Activated CD4-positive, alpha-beta T cell treated with anti-CD3 and anti-CD28 coated beads for 36 hours (primary cell): Measurements from ENCODE around the gene PKNOX1. TPM values are rescaled to one million over a fixed set of nuclear protein-coding genes. Genes with fewer than 3 reads are reported as not detected.
A peak's percentile ranks its signal among the peaks of the same experiment; 100 is the strongest.
"Not testable (repeated sequence)": the region's sequence is repeated elsewhere in the genome, so short reads cannot be mapped to it uniquely, and the experiment has no call there.

Experiments
- ATAC-seq: fragments of 200-7000 bp; cut with Tn5 transposase; one replicate; pipeline ENCODE4 v1.10.0; 2021; ENCODE audit warnings: mild to moderate bottlenecking, moderate library complexity
- CTCF ChIA-PET: fragments of 350-600 bp; sonication (Branson Sonifier 250); formaldehyde crosslinking; loops from one replicate; lab custom pipeline; 2021; ENCODE audit warnings: antibody characterized with exemption; lab: Charles Lee
- POLR2A ChIA-PET: fragments of 350-600 bp; sonication (Branson Sonifier 250); formaldehyde crosslinking; loops from one replicate; lab custom pipeline; 2021; ENCODE audit warnings: antibody characterized with exemption, inconsistent platforms; lab: Charles Lee
- DNase-seq: peaks from one replicate; pipeline ENCODE4 v3.0.0-alpha.2; 2020
- H3K27ac Mint-ChIP-seq: one replicate; pipeline ENCODE4 v1.8.0; 2021; ENCODE audit warnings: mixed read lengths
- H3K27me3 Mint-ChIP-seq: one replicate; pipeline ENCODE4 v1.8.0; 2021; ENCODE audit warnings: mixed read lengths
- H3K36me3 Mint-ChIP-seq: one replicate; pipeline ENCODE4 v1.8.0; 2021; ENCODE audit warnings: low read depth, mixed read lengths
- H3K4me1 Mint-ChIP-seq: one replicate; pipeline ENCODE4 v1.8.0; 2021; ENCODE audit warnings: mixed read lengths
- H3K4me3 Mint-ChIP-seq: one replicate; pipeline ENCODE4 v1.8.0; 2021; ENCODE audit warnings: mild to moderate bottlenecking, moderate library complexity, mixed read lengths
- H3K9me3 Mint-ChIP-seq: one replicate; pipeline ENCODE4 v1.8.0; 2021; ENCODE audit warnings: low read depth, mixed read lengths
- intact Hi-C, 2 experiments: fragments of 100-400 bp; cut with DNase I in 1 of 2; cut with micrococcal nuclease in 1 of 2; formaldehyde crosslinking; loops; one replicate each; pipeline versions ENCODE4 v1.14.2 to v1.15.1; 2022 to 2024; cut with DNase I, micrococcal nuclease
- total RNA-seq, 2 experiments: library from RNA; stranded (reverse); gene quantifications; one replicate each; pipeline ENCODE4 v1.2.3, GENCODE V29; 2021

Gene PKNOX1
- total RNA-seq, 2 experiments from 2014 or later: 13.4 to 14.8 TPM

- H3K27me3 Mint-ChIP-seq, POLR2A ChIA-PET: not testable (repeated sequence)
These were observed 37.1 kb upstream of the PKNOX1 start for GRCh38 chr21:42937034-42937940.

GRCh38 chr21:42937960-42938605, 36.3 kb upstream of the PKNOX1 start:
- H3K4me1 Mint-ChIP-seq: no peaks in the 10 kb centered on the region
- H3K9me3 Mint-ChIP-seq: no peaks in the 10 kb centered on the region
- H3K27ac Mint-ChIP-seq: no peak overlapping the region
- intact Hi-C loops: loop anchor here in 1 of 2 experiments (5.0 kb wide), 1 partner anchor 861 kb away; no protein-coding TSS in a partner anchor
- ChIA-PET CTCF (interaction anchor here (1.2 kb wide), 1 partner anchor 11 kb away, joined by 4 read pairs; no protein-coding TSS in a partner anchor), POLR2A (no interaction called here)
- H3K4me3 Mint-ChIP-seq: no peak overlapping the region
- H3K27me3 Mint-ChIP-seq: no peaks in the 10 kb centered on the region
- H3K36me3 Mint-ChIP-seq: no peaks in the 10 kb centered on the region
- DNase-seq (no peak), ATAC-seq (no peak)

More at GRCh38 chr21:42937034-42937940, 37.1 kb upstream of the PKNOX1 start:
- H3K4me3 Mint-ChIP-seq, ATAC-seq, H3K36me3 Mint-ChIP-seq, H3K27ac Mint-ChIP-seq, H3K4me1 Mint-ChIP-seq, H3K9me3 Mint-ChIP-seq, DNase-seq: not testable (repeated sequence)
- CTCF ChIA-PET: interaction anchor here (1.2 kb wide), 1 partner anchor 10 kb away, joined by 4 read pairs; no protein-coding TSS in a partner anchor
- intact Hi-C loops: loop anchor here in 1 of 2 experiments (5.0 kb wide), 1 partner anchor 860 kb away; no protein-coding TSS in a partner anchor

GRCh38 chr21:42938606-42938995, 35.8 kb upstream of the PKNOX1 start:
- H3K9me3 Mint-ChIP-seq, H3K4me3 Mint-ChIP-seq, H3K27ac Mint-ChIP-seq, ATAC-seq, H3K36me3 Mint-ChIP-seq, DNase-seq, CTCF ChIA-PET, H3K27me3 Mint-ChIP-seq, POLR2A ChIA-PET, H3K4me1 Mint-ChIP-seq: not testable (repeated sequence)
- intact Hi-C loops: loop anchor here in 1 of 2 experiments (5.0 kb wide), 1 partner anchor 861 kb away; no protein-coding TSS in a partner anchor

GRCh38 chr21:42939582-42940413, 34.6 kb upstream of the PKNOX1 start:
- ChIA-PET CTCF (interaction anchor here (1.0 kb wide), 1 partner anchor 16 kb away, joined by 3 read pairs; no protein-coding TSS in a partner anchor), POLR2A (no interaction called here)
- Mint-ChIP-seq H3K27me3 (no peaks in the 10 kb centered on the region), H3K9me3 (no peaks in the 10 kb centered on the region), H3K4me3 (no peak overlapping the region), H3K27ac (no peak overlapping the region), H3K36me3 (no peaks in the 10 kb centered on the region), H3K4me1 (no peaks in the 10 kb centered on the region)
- intact Hi-C loops: loop anchor here in 1 of 2 experiments (5.0 kb wide), 1 partner anchor 862 kb away; no protein-coding TSS in a partner anchor
- DNase-seq (no peak), ATAC-seq (no peak)

- DNase-seq (no peak), ATAC-seq (no peak)
- H3K9me3 Mint-ChIP-seq: no peaks in the 10 kb centered on the region
- intact Hi-C loops: no loop called here
- CTCF ChIA-PET: no interaction called here
- no peaks in the 10 kb centered on the region for H3K4me1 Mint-ChIP-seq
- H3K27me3 Mint-ChIP-seq: no peaks in the 10 kb centered on the region
- POLR2A ChIA-PET: no interaction called here
- H3K36me3 Mint-ChIP-seq: no peaks in the 10 kb centered on the region
- H3K27ac Mint-ChIP-seq: no peak overlapping the region
- H3K4me3 Mint-ChIP-seq: no peak overlapping the region
These were observed 32.7 kb upstream of the PKNOX1 start for GRCh38 chr21:42941696-42942085.

GRCh38 chr21:42942244-42942643, 32.1 kb upstream of the PKNOX1 start:
- intact Hi-C loops: no loop called here
- no peaks in the 10 kb centered on the region for H3K27me3 Mint-ChIP-seq
- POLR2A ChIA-PET: no interaction called here

GRCh38 chr21:42949094-42949755, 25.1 kb upstream of the PKNOX1 start:
- H3K36me3 Mint-ChIP-seq: not testable (repeated sequence)

More at GRCh38 chr21:42942244-42942643, 32.1 kb upstream of the PKNOX1 start:
- Mint-ChIP-seq H3K9me3 (no peaks in the 10 kb centered on the region), H3K4me3 (no peak overlapping the region), H3K36me3 (no peaks in the 10 kb centered on the region), H3K27ac (no peak overlapping the region), H3K4me1 (no peaks in the 10 kb centered on the region)
- no peak for DNase-seq
- CTCF ChIA-PET: no interaction called here
- ATAC-seq: no peak

GRCh38 chr21:42951193-42951592, 23.2 kb upstream of the PKNOX1 start:
- DNase-seq, H3K4me1 Mint-ChIP-seq, ATAC-seq, intact Hi-C loops, H3K27me3 Mint-ChIP-seq, CTCF ChIA-PET, H3K4me3 Mint-ChIP-seq, H3K9me3 Mint-ChIP-seq, H3K27ac Mint-ChIP-seq, H3K36me3 Mint-ChIP-seq, POLR2A ChIA-PET: not testable (repeated sequence)

More at GRCh38 chr21:42949094-42949755, 25.1 kb upstream of the PKNOX1 start:
- DNase-seq, H3K4me3 Mint-ChIP-seq, H3K9me3 Mint-ChIP-seq, H3K4me1 Mint-ChIP-seq, POLR2A ChIA-PET, H3K27ac Mint-ChIP-seq, H3K27me3 Mint-ChIP-seq, CTCF ChIA-PET, ATAC-seq: not testable (repeated sequence)
- intact Hi-C loops: loop anchor here in 1 of 2 experiments (5.0 kb wide), 2 partner anchors 37 to 53 kb away; no protein-coding TSS in a partner anchor

GRCh38 chr21:42956824-42957630, 17.3 kb upstream of the PKNOX1 start:
- Mint-ChIP-seq H3K27me3 (no peaks in the 10 kb centered on the region), H3K27ac (no peak overlapping the region), H3K9me3 (no peaks in the 10 kb centered on the region), H3K36me3 (no peaks in the 10 kb centered on the region), H3K4me1 (no peaks in the 10 kb centered on the region), H3K4me3 (no peak overlapping the region)
- DNase-seq: no peak
- POLR2A ChIA-PET: no interaction called here
- CTCF ChIA-PET: no interaction called here
- peak; percentile 100 for ATAC-seq
- intact Hi-C loops: no loop called here

- H3K27ac Mint-ChIP-seq, H3K4me3 Mint-ChIP-seq, H3K36me3 Mint-ChIP-seq, H3K9me3 Mint-ChIP-seq, H3K4me1 Mint-ChIP-seq, CTCF ChIA-PET, intact Hi-C loops, ATAC-seq, POLR2A ChIA-PET, H3K27me3 Mint-ChIP-seq, DNase-seq: not testable (repeated sequence)
These were observed 16.2 kb upstream of the PKNOX1 start for GRCh38 chr21:42958122-42958521.
